UCSD-AML1 (cell line): ENCODE data around the gene ICAM1.

Experiments
- DNase-seq: peaks from one replicate; lab custom pipeline; 2025; ENCODE audit not compliant: unreplicated experiment; lab: John Stamatoyannopoulos, UW

ICAM1 gene

GRCh38 chr19:10292789-10293636 lies 22.1 kb downstream of the ICAM1 start:
- no peak for DNase-seq

DNA sequence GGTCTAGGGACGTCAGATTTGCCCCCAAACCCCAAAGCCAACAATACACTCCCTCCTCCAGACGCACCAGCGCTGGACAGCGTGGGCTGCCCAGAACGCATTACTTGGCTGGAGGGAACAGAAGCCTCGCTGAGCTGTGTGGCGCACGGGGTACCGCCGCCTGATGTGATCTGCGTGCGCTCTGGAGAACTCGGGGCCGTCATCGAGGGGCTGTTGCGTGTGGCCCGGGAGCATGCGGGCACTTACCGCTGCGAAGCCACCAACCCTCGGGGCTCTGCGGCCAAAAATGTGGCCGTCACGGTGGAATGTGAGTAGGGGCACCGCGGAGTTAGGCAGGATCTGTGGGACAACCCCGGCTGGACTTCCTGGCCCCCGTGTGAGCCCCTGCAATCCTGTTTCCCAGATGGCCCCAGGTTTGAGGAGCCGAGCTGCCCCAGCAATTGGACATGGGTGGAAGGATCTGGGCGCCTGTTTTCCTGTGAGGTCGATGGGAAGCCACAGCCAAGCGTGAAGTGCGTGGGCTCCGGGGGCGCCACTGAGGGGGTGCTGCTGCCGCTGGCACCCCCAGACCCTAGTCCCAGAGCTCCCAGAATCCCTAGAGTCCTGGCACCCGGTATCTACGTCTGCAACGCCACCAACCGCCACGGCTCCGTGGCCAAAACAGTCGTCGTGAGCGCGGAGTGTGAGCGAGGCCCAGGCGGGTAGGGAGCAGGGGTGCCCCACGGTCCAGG lies 22.9 kb downstream of the ICAM1 start:
- DNase-seq = no peak

- no peak for DNase-seq
Measured at GRCh38 chr19:10294368-10294697, 23.4 kb downstream of the ICAM1 start.

DNA sequence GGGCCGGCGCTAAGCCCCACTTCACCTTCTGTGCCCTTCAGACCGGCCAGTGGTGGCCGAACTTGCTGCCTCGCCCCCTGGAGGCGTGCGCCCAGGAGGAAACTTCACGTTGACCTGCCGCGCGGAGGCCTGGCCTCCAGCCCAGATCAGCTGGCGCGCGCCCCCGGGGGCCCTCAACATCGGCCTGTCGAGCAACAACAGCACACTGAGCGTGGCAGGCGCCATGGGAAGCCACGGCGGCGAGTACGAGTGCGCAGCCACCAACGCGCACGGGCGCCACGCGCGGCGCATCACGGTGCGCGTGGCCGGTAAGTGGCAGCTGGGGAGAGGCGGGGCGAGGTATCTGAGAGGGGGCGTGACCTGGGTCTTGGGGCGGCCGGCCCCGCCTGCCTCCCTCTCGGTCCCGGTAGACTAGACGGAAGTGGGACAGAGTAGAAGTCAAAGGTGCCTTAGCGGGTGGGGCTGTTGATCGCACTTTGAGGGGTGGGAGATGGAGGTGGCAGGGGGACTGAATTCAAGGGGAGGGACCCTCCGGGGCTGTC lies 24.5 kb downstream of the ICAM1 start:
- no peak for DNase-seq

GRCh38 chr19:10295847-10296591 lies 25.1 kb downstream of the ICAM1 start:
- DNase-seq = no peak

DNA sequence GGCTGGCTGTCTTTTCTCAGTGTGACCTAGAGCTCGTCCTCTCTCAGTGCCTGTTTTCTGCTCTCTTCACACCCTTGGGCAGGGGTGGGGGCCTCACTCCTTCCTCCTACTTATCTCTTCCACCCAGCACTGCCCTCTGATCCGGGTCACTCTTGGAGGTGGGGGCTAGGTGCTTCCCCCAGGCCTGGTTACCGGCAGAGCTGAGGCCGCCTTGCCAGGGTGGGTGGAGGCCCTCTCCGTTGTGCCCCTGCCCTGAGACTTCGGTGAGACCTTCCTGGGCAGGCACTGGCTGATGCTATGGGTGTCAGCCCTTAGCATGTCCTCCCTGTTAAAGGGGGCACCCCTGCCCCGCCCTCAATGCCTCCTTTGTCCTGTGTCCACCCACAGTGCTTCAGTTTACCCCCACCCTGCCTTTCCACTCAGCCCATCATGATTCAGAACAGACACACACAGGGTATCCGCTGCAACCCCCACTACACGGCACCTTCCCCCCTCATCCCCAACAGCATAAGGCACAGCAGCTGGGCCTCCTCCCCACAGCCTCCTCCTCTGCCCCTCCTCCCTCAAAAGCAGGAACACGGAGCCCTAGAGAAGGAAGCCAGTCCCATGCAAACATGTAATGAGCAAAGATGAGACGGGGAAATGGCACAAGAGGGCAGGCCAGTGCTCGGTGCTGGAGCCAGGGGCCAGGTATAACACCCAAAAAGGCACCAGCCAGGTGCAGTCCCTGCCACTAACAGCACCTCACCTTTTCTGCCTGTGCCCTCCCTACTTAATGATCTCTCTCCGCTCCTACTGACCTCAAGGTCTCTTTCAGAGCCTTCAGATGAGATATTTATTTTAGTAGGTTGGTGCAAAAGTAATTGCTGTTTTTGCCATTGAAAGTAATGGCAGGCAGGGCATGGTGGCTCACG lies 28.9 kb downstream of the ICAM1 start:
- DNase-seq = peak; percentile 78

GRCh38 chr19:10305139-10305806 lies 34.4 kb downstream of the ICAM1 start:
- peak; percentile 75 for DNase-seq

- no peak for DNase-seq
Measured at GRCh38 chr19:10306327-10306726, 35.4 kb downstream of the ICAM1 start.

GRCh38 chr19:10309423-10309822 lies 38.5 kb downstream of the ICAM1 start, which contains the start of gene ZGLP1:
Gene ZGLP1, minus strand, starts transcription at chr19:10309815.
- no peak for DNase-seq

GRCh38 chr19:10315335-10316214 lies 44.7 kb downstream of the ICAM1 start, which contains the start of gene FDX2:
Gene FDX2, minus strand, starts transcription at chr19:10316015. Its CDS starts 19 bp downstream, at chr19:10315996.
- peak; percentile 83 for DNase-seq

- no peak for DNase-seq
Measured at GRCh38 chr19:10316229-10317044, 45.5 kb downstream of the ICAM1 start.

- no peak for DNase-seq
Measured at GRCh38 chr19:10317045-10317856, 46.3 kb downstream of the ICAM1 start.

- no peak for DNase-seq
Measured at GRCh38 chr19:10317857-10318462, 47.0 kb downstream of the ICAM1 start.

DNA sequence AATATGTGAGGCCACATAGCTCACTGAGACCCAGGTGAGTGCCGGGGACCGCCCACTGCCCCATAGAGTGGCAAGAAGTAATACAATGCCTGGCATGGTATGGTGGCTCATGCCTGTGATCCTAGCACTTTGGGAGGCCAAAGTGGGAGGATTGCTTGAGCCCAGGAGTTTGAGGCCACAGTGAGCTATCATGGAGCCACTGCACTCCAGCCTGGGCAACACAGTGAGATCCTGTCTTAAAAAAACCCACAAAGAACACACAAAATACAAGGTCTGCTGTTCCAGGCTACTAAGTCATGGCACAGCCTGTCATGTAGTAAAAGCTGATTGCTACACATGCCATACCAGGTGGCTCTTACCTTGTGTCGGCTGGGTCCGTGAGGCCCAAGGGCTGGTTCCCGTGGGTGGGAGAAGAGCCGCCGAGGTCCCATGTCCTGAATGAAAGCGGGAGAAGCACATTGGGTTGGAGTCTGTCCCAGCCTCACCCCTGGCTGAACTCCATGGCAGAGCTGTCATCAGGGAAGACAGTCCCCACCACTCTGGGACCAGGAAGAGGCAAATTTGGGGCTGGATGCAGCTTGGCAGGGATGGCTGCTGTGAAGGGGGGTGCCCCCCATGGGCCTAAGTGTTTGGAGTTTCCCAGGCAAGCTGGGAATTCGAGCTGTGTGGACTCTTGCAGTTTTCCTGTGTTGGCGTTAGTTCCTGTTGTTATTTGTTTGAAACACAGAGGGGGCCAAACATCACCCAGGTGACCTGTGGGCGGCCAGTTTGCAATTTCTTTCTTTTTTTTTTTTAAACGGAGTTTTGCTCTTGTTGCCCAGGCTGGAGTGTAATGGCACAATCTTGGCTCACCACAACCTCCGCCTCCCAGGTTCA lies 48.1 kb downstream of the ICAM1 start:
- DNase-seq = no peak

DNA sequence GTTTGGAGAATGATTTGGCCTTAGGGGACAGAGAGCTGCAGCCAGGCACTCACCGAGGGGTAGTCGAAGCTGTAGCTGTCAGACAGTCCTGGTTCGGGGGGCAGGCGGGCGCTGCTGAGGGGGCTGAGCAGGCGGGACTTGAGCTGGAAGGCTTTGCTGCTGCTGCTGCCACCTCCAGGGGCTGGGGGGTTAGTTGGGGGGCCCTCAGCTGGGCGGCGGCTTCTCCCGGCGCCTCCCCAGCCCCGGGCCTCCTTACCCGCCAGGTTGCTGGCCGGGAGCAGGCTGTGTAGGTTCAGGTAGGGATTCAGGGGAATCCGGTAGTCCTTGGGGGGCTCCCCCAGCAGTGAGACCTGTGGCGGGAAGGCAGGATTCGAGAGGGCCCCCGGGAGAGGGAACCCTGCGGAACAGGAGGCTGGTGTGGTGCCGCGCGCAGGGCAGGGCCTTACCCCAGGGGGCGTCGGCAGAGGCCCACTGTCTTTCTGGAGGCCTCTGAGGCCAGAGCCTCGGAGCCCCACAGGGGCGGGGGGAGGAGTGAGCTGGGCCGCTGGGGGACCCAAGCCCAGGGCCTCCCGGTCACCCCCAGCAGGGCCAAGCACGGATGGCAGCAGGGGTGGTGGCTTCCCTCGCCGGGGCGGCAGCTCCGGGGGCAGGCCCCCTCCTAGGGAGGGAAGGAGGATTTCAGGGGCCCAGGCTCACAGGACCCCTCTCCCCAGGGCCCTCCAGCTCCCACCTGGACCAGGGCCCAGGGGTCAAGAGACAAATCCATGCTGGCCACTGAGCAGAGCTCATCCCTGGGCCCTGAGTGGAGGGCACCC lies 49.9 kb downstream of the ICAM1 start:
- DNase-seq = no peak
